Measurements from ENCODE around the gene VN1R5. TPM values are rescaled to one million over a fixed set of nuclear protein-coding genes. Genes with fewer than 3 reads are reported as not detected.
A peak's percentile ranks its signal among the peaks of the same experiment; 100 is the strongest.

The VN1R5 gene
- total RNA-seq, 2 donors from 2014 or later = not detected

GRCh38 chr1:247295746-247296145 lies 39.9 kb downstream of the VN1R5 start:
- Histone ChIP-seq H3K27me3 (ENCODE audit: control insufficient read depth, insufficient read depth, low read length, poor library complexity, severe bottlenecking) (no peaks in the 10 kb centered on the region), H3K4me1 (ENCODE audit: control insufficient read depth, insufficient read depth, low read length) (peaks cover 34% of the 10 kb centered on the region), H3K36me3 (ENCODE audit: control insufficient read depth, insufficient read depth, low read length) (peaks cover 30% of the 10 kb centered on the region), H3K4me3 (ENCODE audit: low read length) (no peak overlapping the region), H3K27ac (ENCODE audit: low read depth, low read length) (no peak overlapping the region), H3K9me3 (ENCODE audit: control insufficient read depth, low read length) (no peaks in the 10 kb centered on the region), H3K9ac (ENCODE audit: extremely low read depth, low read length, poor library complexity, severe bottlenecking) (no peak overlapping the region)
- no peak for TF ChIP-seq CTCF (conservative IDR thresholded peaks at IDR 0.05)
- DNase-seq = peak; percentile 54
- 77 to 84% methylated on average over 5 of the region's 5 CpGs for WGBS, 2 experiments (ENCODE audit: insufficient coverage in 1 of 2, insufficient read length in 1 of 2)
- Mint-ChIP-seq H3K27me3 (ENCODE audit: insufficient read depth) (no peaks in the 10 kb centered on the region), H3K4me3 (peak overlapping the region; percentile 1), H3K36me3 (ENCODE audit: low read depth) (peaks cover 26% of the 10 kb centered on the region), H3K9me3 (peaks cover 6% of the 10 kb centered on the region), H3K4me1 (peaks cover 69% of the 10 kb centered on the region), H3K27ac (peak overlapping the region; percentile 28)

GRCh38 chr1:247296599-247297180 lies 40.8 kb downstream of the VN1R5 start:
- TF ChIP-seq CTCF (conservative IDR thresholded peaks at IDR 0.05) = no peak
- peak; percentile 25 for DNase-seq
- Histone ChIP-seq H3K9ac (ENCODE audit: extremely low read depth, low read length, poor library complexity, severe bottlenecking) (no peak overlapping the region), H3K4me1 (ENCODE audit: control insufficient read depth, insufficient read depth, low read length) (peaks cover 36% of the 10 kb centered on the region), H3K27ac (ENCODE audit: low read depth, low read length) (no peak overlapping the region), H3K36me3 (ENCODE audit: control insufficient read depth, insufficient read depth, low read length) (peaks cover 38% of the 10 kb centered on the region), H3K4me3 (ENCODE audit: low read length) (no peak overlapping the region), H3K27me3 (ENCODE audit: control insufficient read depth, insufficient read depth, low read length, poor library complexity, severe bottlenecking) (no peaks in the 10 kb centered on the region), H3K9me3 (ENCODE audit: control insufficient read depth, low read length) (no peaks in the 10 kb centered on the region)
- WGBS, 2 experiments (ENCODE audit: insufficient coverage in 1 of 2, insufficient read length in 1 of 2) = 86 to 94% methylated on average over 8 of the region's 8 CpGs
- Mint-ChIP-seq H3K9me3 (peaks cover 16% of the 10 kb centered on the region), H3K4me1 (peaks cover 68% of the 10 kb centered on the region), H3K36me3 (ENCODE audit: low read depth) (peaks cover 36% of the 10 kb centered on the region), H3K27me3 (ENCODE audit: insufficient read depth) (no peaks in the 10 kb centered on the region), H3K4me3 (no peak overlapping the region), H3K27ac (no peak overlapping the region)

- no peak overlapping the region for H3K27ac ChIP-seq (ENCODE audit: low read depth, low read length)
- Mint-ChIP-seq H3K4me1 (peaks cover 60% of the 10 kb centered on the region), H3K9me3 (peaks cover 22% of the 10 kb centered on the region), H3K4me3 (no peak overlapping the region), H3K36me3 (ENCODE audit: low read depth) (peaks cover 44% of the 10 kb centered on the region), H3K27me3 (ENCODE audit: insufficient read depth) (no peaks in the 10 kb centered on the region), H3K27ac (no peak overlapping the region)
- peaks cover 38% of the 10 kb centered on the region for H3K4me1 ChIP-seq (ENCODE audit: control insufficient read depth, insufficient read depth, low read length)
- H3K9me3 ChIP-seq (ENCODE audit: control insufficient read depth, low read length) = no peaks in the 10 kb centered on the region
- WGBS, 2 experiments (ENCODE audit: insufficient coverage in 1 of 2, insufficient read length in 1 of 2) = 91 to 100% methylated on average over 7 to 9 of the region's 9 CpGs
- no peak for TF ChIP-seq CTCF (conservative IDR thresholded peaks at IDR 0.05)
- peaks cover 46% of the 10 kb centered on the region for H3K36me3 ChIP-seq (ENCODE audit: control insufficient read depth, insufficient read depth, low read length)
- H3K9ac ChIP-seq (ENCODE audit: extremely low read depth, low read length, poor library complexity, severe bottlenecking) = no peak overlapping the region
- H3K27me3 ChIP-seq (ENCODE audit: control insufficient read depth, insufficient read depth, low read length, poor library complexity, severe bottlenecking) = no peaks in the 10 kb centered on the region
- peak; percentile 50 for DNase-seq
- H3K4me3 ChIP-seq (ENCODE audit: low read length) = no peak overlapping the region
Observed at GRCh38 chr1:247297263-247298123, 41.6 kb downstream of the VN1R5 start.

All from endodermal cell (in vitro differentiated cells).